Measurements from ENCODE around the gene LARGE1.

The LARGE1 gene

DNA sequence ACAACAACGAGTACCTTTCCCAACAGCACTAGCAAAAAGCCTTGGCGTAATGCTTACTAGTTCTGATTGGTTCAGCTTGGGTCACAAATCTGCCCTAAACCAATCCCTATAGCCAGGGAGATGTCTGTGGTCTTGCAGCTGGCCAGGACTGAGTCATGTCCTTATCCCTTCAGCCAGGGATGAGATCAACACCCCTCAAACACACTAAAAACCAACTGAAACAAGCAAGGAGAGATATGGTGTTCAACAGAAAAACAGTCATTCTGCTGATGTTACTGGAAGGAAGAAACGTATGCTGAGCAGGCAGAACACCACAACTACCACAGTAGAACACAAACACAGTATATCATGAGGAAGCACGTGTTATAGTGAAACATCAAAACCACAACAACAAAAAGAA is 375.6 kb downstream of the LARGE1 start:
- DNase-seq = no peak

DNA sequence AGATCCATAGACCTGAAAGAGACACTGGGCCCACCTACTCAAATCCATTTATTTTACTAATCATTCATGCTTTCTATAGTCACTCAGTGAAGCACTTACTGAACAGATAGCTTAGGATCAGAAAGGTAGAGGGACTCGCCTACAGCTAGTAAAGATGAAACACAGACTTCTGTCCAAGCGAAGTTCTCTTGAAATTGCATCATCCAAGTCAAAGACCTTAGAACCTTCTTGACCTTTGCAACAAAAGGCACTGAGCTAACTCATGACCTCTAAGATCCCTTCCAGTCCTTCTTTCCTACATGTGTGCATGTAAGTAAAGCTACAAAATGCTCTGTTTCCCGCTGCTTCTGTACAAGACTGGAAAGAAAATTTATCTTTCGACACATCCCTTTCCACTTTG is 377.6 kb downstream of the LARGE1 start:
- no peak for DNase-seq

DNA sequence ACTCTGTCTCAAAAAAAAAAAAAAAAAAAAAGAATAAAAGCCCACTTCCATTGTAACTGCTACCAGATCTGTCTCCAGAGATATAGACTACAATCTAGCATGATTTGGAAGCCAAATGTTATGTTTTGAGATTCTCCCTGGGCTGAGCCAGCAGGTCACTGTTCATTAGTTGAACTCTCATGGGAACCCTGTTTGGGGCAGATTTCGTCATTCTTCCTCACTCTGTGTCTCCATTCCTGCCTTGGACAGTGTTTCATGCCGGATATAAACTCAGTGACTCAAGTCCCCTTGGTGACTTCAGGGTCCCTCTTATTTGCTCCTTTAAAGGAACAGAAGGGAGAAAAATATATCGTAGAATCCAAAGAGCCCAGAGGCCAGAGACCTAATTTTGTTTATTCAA is 378.1 kb downstream of the LARGE1 start:
- no peak for DNase-seq

DNA sequence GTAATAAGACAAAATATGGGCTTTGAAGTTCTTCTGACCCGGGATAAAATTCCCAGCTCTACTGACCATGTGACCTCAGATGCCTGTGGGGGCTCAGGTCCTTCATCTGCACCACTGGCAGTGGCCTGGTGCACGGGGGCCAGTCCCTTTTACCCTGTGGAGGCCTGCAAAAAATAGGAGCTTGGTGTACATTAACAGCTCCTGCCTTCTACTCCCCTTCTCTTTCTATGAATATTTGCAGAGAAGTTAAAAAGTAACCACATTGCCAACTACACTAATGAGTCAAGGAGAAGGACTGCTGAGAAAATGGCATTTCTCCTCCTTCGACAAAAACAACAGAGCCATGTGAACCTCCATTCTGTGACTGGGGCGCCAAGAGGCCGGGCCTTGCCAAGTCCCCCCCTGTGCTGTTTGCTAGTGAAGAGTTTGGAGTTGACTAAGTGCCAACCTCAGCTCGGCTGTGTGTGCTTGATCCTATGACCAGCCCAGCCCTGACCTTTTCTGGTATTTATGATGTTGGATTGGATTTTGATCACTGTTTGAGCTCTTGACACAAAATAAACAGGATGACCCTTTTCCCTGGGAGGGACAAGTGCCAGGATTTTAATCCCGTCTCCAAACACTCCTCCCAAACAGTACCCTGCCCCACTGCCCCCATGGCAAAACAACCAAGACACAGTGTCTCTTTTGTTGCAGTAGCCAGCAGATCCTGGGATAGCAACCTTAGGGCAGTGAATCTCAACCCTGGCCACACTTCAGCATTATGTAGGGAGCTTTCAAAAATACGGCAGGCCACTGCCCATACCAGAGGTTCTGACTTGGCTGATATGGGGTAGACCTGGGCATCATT is 380.1 kb downstream of the LARGE1 start:
- no peak for DNase-seq

DNA sequence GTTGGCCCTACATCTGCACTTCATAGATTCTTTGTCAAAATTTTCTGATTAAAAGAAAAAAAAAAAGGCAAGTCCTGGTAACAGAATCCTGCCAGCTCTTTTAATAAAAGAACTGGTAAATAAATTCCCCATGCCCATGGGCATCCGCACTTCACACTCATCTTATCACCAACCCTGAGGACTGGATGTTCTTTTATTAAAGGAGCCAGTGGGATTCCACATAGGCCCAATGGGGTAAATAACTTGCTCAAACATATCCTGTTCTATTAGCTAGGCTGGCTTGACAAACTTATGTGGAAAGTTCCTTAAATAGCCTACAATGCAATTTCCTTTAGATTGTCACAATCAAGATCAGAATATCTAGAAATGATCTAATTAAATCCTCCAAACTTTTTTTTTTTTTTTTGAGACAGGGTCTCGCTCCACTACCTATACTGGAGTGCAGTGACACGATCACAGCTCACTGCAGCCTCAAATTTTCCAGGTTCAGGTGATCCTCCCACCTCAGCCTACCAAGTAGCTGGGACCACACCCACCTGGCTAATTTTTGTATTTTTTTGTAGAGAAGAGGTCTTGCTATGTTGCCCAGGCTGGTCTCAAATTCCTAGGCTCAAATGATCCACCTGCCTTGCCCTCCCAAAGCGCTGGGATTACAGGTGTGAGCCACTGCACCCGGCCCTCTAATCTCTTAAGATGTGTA is 380.9 kb downstream of the LARGE1 start:
- DNase-seq = no peak

DNA sequence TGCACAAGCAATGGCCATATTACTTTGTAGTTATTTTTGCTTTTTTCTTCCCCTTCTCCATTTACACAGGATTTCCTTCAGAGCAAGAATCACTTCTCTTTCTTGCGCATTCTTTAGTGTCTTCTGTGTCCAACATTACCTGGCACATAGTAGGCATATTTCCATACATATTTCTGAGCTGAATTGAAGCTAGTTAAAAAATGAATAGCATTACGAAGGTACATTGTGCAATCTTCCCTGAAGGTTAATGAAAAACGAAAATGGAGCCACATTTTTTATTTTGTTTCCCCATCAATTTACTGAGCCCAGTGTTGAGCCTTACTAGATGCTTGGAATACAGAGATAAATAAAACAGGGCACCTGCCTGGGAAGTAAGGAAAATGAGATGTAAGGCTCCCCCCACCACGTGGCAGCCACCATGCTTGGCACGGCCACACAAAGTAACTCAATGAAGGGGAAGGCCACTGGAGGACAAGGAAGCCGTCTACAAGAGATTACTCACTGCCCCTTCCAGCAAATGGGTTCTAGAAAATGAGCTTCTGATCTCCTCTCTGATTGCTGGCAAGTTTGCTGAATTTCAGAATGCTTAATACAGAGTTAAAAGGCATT is 381.9 kb downstream of the LARGE1 start:
- DNase-seq = no peak

DNA sequence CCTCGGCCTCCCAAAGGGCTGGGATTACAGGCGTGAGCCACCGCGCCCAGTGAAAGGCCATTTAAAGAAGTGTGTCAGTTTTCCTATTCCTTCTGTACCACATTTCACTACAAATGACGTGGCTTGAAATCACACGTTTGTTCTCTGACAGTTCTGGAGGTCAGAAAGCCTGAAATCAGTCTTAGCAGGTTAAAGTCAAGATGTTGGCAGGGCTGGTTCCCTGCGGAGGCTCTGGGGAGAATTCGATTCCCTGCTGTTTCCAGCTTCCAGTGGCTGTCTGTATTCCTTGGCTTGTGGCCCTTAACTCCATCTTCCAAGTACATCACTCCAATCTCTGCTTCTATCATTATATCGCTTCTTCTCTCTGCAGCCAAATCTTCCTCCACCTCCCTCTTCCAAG is 383.2 kb downstream of the LARGE1 start:
- DNase-seq = no peak

DNA sequence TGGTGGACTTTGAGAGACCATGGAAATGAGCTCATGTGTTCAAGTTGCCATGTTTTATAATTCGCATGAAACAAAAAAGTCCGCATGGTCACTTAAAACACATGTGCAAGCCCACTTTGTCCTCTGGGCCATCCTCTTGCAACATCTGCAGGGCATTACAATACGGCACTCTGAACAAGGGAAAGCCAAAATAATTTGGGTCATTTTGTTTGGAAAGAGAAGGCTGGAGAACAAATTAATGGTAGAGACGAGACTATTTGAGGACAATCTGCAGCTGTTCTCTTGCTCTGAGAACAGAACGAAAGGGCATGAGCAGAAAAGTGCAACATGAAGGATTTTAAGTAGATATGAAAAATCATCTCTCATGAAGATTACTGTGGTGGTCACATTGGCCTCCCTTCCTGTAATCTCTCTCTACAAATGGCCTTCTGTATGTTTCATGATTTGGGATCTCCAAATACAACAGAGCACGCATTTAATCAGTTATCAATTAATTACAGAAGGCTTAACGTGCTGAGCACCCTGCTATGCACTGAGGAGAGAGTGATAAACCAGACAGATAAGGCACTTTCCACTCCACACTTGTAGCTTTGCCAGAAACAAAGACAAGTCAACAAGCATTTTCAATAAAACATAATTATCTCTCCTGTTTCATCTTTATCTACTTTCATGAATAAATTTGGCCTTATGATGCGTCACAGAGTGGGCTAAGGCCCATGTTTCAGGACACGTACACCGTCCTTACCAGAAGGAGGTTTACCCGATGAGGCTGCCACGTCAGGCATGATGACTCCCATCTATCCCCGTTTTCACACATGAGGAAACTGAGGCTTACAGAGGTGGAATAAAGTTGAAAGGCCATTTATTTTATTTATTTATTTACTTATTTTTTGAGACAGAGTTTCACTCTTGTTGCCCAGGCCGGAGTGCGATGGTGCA is 384.1 kb downstream of the LARGE1 start:
- DNase-seq = no peak

DNA sequence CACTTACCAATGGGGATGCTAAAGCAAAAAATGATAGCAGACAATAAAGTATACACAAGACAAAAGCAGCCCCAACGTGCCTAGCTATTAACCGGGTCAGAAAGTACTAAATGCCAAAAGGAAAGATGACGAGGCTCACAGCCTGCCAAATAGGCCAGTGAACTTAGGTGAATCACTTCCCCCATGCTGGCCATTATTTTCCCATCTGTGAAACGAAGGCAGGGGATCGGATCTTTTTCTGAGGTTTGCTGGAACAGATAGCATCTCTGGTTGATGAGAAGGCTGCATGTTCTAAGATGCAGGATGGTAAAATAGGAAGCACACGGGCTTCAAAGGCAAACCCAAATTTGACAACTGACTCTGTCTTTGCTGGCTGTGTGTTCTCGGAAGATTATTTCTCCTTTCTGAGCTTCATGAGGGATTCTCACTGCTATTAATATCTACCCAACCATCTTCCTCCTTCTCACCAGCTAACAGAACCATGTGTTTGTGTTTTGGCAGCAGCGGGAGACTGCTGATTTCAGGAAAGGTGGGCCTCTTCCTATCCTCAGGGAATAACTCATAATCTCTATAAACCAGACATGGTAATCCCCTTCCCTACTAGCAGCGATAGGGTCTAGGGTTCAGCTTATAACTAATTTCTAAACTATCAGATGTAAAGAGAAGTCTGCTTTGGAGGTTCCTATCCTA is 390.7 kb downstream of the LARGE1 start:
- DNase-seq = no peak

DNA sequence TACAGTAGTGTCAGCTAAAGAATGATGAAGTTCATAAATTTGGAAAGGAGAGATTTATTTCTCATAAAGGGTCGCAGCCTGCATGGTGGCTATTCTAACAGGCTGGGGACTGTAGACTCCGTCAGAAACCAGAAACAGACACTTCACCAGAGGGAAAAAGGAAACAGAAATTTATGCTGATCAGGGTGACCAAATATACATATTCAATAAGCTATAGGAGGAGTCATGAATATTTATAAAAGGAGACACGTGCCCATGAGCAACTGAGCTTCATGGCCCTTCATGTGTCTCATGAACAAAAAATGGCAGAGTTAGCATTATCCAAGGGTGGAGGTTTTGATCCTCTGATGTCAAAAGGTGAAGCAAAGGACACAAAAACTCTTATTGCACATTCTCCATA is 392.1 kb downstream of the LARGE1 start:
- DNase-seq = no peak

DNA sequence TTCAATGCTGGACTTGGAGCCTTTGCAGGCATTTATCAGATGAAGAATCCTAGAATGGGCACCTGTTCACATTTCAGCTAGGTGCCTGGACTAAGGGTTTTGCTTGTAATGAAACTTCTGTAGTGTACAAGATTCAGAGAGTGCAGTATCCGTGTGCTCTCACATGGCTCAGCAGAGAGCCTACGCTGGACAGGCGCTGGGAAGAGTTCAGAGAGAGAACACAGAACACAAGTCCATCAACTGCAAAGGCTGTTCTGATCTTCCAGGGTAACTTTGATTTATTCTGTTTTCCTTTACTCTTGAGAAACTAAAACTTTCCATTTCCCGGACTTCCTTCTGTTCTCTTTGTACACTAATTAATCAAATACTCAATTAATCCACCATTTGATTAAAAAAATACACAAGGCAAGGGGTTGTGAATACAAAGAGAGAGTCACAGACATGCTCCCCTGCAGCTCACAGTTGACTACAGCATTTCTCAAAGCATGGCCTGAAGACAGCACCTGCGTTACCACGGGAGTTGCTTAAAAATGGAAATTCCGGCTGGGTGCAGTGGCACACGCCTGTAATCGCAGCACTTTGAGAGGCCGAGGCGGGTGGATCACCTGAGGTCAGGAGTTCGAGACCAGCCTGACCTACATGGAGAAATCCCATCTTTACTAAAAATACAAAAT is 393.7 kb downstream of the LARGE1 start:
- no peak for DNase-seq

DNA sequence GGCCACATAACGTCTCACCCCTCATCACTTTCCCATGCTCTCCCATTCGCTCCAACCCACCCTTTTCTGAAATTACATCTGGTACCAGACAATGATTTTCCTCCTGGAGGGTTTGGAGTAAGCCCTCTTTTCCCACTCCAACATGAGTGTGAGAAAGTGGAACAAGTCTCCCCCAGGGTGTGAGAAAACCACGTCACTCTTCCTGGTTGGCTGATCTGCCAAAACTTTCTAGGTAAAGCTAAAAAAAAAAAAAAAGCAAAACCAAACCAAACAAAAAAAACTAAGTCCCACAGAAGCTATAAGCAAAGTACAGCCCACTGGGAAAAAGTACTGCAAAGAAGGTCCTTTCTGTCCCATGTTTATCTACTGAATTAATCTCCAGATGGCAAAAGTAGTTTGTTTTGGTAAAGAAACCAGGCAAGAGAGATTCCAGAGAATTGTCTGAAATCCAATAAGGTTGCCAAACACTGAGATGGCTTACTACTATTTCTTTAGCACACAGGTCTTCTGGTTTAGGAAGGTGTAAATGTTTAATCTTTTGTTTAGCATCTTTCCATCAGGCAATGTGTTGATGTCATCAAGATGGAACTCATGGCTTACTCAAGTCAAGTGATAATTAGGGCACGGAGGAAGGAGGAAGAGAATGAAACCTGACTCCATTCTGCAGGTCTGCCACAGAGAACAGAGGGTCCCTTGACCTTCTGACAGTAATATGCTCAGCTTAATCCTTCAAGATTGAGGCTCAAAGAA is 395.6 kb downstream of the LARGE1 start:
- DNase-seq = no peak

DNA sequence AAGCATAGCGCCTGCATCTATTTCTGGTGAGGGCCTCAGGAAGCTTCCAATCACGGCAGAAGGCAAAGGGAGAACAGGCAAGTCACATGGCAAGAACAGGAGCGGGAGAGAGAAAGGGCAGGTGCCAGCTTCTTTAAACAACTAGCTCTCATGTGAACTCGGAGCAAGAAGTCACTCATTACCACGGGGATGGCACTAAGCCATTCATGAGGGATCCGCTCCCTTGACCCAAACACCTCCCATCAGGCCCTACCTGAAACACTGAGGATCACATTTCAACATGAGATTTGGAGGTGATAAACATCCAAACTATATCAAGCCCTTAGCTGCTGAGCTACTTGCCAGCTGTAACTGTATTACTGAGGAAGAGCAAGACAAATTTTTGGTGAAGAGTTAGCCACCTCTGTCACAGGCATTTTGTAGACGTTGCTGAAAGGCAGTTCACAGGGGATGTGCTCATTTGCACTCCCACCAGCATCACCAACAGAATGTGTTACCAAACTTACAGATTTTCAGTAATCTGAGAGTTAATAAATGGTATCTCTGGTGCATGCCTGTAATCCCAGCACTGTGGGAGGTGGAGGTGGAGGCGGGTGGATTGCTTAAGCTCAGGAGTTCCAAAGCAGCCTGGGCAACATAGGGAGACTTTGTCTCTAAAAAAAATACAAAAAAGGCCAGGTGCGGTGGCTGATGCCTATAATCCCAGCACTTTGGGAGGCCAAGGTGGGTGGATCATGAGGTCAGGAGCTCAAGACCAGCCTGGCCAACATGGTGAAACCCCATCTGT is 398.2 kb downstream of the LARGE1 start:
- DNase-seq = no peak

DNA sequence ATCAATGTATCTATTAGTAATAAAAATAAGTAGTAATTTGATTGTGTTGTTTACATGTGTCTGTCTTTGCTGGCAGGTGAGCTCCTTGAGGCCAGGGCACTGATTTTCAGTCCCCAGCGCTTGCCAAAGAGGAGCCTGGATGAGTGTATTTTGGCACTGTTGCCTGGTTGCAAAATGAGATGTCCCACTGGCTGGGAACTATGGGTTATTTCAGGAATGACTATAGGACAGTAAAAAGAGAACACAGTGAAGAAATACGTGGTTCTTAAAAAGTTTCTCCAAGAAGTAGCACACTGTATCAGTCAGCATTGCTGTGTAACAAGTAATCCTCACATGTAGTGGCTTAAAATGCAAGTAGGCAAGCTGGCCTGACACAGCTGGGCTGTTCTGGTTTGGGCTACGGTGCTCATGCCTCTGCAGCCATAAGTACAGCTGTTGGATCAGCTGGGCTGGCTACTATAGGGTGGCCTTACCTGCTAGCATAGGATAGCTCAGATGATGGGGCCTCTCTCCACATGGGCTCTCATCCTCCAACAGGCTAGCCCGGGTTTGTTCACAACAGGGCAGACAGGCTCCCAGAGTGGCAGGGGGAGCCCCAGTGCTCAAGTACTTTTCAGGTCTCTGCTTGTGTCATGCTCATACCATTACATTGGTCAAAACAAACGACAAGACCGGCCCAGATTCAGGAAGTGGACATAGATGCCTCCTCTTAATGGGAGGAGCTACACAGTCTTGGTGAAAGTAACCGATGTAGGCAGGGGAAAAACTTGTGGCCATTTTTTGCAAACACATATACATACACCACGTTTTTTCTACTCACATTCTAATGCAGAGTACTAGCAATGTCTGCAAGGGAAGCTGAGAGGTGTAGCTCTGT is 399.1 kb downstream of the LARGE1 start:
- DNase-seq = no peak

DNA sequence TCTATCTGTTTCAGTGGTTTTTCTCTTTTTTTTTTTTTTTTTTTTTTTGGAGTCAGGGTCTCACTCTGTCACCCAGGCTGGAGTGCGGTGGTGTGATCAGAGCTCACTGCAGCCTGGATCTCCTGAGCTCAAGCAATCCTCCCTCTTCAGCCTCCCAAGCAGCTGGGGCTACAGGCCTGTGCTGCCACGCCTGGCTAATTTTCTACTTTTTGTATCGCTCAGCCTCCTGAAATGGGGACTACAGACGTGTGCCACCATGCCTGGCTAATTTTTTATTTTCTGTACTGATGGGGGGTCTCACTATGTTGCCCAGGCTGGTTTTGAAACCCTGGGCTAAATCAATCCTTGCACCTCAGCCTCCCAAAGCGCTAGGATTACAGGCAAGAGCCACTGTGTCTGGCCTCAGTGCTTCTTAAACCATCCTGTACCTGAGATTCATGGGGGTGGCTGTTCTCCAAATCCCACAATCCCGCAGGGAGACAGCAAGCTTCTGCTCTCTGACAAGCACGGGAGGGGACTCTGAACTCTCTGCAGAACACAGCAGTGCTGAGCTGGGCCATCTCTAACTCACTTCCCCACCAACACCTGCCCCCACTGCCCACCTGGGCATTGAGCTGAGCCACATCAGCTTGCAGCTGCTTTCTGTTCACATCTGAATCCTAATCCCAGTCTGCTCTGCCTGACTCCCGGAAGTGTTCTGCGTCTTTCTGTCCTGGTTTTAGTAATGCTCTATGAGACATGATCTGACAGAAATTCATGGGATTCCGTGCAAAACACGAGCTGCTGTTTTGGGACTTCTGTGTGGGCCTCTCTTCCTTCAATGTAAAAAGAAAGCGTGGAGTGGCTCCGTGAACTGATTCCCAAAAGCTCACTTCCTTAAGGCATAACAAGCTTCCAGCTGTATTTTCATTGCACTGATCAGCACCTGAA is 400.0 kb downstream of the LARGE1 start:
- DNase-seq = no peak

DNA sequence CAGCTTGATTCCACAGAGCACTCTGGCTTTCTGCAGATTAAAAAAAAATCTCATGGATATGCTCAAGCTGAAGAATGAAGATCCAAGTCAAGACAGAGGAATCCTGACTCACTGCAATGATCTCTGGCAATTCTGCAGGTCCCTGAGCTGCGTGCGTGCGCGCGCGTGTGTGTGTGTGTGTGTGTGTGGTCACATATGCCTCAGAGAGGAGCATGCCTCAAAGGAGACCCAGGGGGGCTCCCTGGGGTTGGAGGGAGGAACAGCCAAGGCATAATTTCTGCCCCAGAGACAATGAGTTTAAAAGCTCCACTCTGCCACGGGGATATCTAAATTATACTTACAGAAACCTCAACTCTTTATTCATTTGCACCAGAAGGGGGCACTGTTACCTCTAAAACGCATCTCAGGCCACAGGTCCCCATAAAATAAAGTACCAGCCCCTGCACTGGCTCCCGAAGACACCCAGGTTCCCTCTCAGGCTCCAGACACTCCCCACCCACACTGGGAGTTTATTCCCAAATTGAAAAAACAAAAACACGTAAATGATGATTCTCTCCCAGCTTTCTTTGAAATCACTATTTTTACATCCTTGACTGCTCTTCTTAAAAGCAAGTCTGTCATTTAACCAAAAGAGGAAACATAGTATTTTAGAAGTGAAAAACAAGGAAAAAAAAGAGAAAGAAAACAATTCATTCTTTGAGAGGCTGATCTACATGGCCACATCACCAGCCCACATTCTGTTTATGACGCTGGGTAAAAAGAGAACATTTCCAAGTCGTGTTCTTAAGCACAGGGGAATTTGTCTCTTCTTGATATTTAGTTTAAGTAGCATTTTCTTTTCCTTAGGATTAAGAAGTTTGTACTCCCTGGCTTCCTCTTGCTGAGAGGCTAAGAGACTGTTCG is 401.0 kb downstream of the LARGE1 start:
- no peak for DNase-seq

DNA sequence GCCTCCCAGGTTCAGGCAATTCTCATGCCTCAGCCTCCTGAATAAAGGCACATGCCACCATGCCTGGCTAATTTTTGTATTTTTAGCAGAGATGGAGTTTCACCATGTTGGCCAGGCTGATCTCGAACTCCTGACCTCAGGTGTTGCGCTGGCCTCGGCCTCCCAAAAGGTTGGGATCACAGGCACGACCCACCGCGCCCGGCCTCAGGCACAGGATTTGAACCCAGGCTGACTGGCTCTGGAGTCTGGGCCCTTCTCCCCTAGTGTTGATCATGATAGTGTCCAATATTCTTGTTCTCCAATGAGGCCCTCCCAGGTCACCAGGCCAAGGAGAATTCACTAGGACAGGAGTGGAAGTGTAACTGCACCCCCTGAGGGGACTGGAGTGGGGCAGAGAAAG is 401.9 kb downstream of the LARGE1 start:
- DNase-seq = no peak
